GM12878 (cell line): ENCODE results near the gene PPP2R3A. TPM values are rescaled to one million over a fixed set of nuclear protein-coding genes. Genes with fewer than 3 reads are reported as not detected.

Source experiments
- ATAC-seq: fragments of 200-7000 bp; cut with Tn5 transposase; 3 replicates; pipeline ENCODE4 v1.9.1; 2020; ENCODE audit warnings: mild to moderate bottlenecking, moderate library complexity
- BruUV-seq: library from RNA; stranded (reverse); fragments of 400-500 nt; replicated peaks from 2 replicates; lab custom pipeline; 2021; lab: Mats Ljungman, UMichigan
- CTCF ChIA-PET: fragments of 300-600 bp; sonication (Branson Sonifier 250); formaldehyde crosslinking; extraction: SDS; loops from one replicate; lab custom pipeline; 2021; ENCODE audit warnings: inconsistent platforms; lab: Yijun Ruan, JAX
- POLR2A ChIA-PET: fragments of 350-600 bp; formaldehyde crosslinking; extraction: SDS; loops from one replicate; lab custom pipeline; 2021; ENCODE audit warnings: inconsistent platforms; lab: Charles Lee
- RAD21 ChIA-PET: fragments of 300-600 bp; sonication (Branson Sonifier 250); formaldehyde crosslinking; loops from one replicate; lab custom pipeline; 2023; ENCODE audit warnings: antibody characterized with exemption; ENCODE audit not compliant: unreplicated experiment; lab: Charles Lee
- SMC1A ChIA-PET: fragments of 300-600 bp; sonication (Branson Sonifier 250); formaldehyde crosslinking; loops from one replicate; lab custom pipeline; 2023; ENCODE audit not compliant: unreplicated experiment, uncharacterized antibody; lab: Charles Lee
- DNase-seq: peaks from one replicate; pipeline ENCODE4 v3.0.0-alpha.2; 2011; ENCODE audit warnings: low read depth, low spot score
- FAIRE-seq: peaks from 3 replicates; lab custom pipeline; 2011; peaks lifted over from hg19 to GRCh38; lab: Jason Lieb, UNC
- H2AFZ ChIP-seq: 2 replicates; pipeline ENCODE4 v1.6.0; 2011; ENCODE audit warnings: low read depth, low read length, control low read depth; ENCODE audit not compliant: control insufficient read depth
- H3K27ac ChIP-seq: 2 replicates; pipeline ENCODE4 v1.5.1; 2011; ENCODE audit warnings: control low read depth; ENCODE audit not compliant: control insufficient read depth, insufficient read depth
- H3K27me3 ChIP-seq, 2 experiments: replicated peaks in 1 of 2; 2 replicates each; pipeline versions ENCODE4 v1.6.0 to v1.6.1; 2011; ENCODE audit warnings: low read length in 1 of 2; ENCODE audit not compliant: control insufficient read depth in 2 of 2, insufficient read depth in 2 of 2
- H3K36me3 ChIP-seq, 2 experiments: 2 replicates each; pipeline ENCODE4 v1.5.1; 2011; ENCODE audit warnings: low read length in 1 of 2; ENCODE audit not compliant: control insufficient read depth in 2 of 2, insufficient read depth in 2 of 2
- H3K4me1 ChIP-seq: 2 replicates; pipeline ENCODE4 v1.6.1; 2011; ENCODE audit warnings: mild to moderate bottlenecking, low read length, moderate library complexity, mixed read lengths; ENCODE audit not compliant: control insufficient read depth, insufficient read depth
- H3K4me2 ChIP-seq: 2 replicates; pipeline ENCODE4 v1.6.0; 2011; ENCODE audit warnings: control low read depth; ENCODE audit not compliant: control insufficient read depth, insufficient read depth
- H3K4me3 ChIP-seq: fragments of 200-600 bp; sonication (generic); 2 replicates; pipeline ENCODE4 v1.5.1; 2016
- H3K79me2 ChIP-seq: 2 replicates; pipeline ENCODE4 v1.6.0; 2011; ENCODE audit warnings: low read length; ENCODE audit not compliant: control insufficient read depth, insufficient read depth
- H3K9ac ChIP-seq: 2 replicates; pipeline ENCODE4 v1.8.0; 2011; ENCODE audit warnings: low read length, control low read depth, mixed read lengths; ENCODE audit not compliant: control insufficient read depth, insufficient read depth
- H3K9me3 ChIP-seq: replicated peaks from 3 replicates; pipeline ENCODE4 v1.5.1; 2011; ENCODE audit warnings: mild to moderate bottlenecking, low read length; ENCODE audit not compliant: control insufficient read depth, insufficient read depth
- H4K20me1 ChIP-seq: 2 replicates; pipeline ENCODE4 v1.6.0; 2011; ENCODE audit not compliant: control insufficient read depth, insufficient read depth
- BCLAF1 ChIP-seq: fragments of 450-650 bp; IDR thresholded peaks from 2 replicates; pipeline ENCODE4 v1.6.1; 2017; ENCODE audit warnings: antibody characterized with exemption, mild to moderate bottlenecking, moderate library complexity
- KLF5 ChIP-seq: fragments of 450-650 bp; IDR thresholded peaks from 2 replicates; pipeline ENCODE4 v1.6.1; 2014; ENCODE audit warnings: mild to moderate bottlenecking; ENCODE audit not compliant: partially characterized antibody
- MEF2A ChIP-seq: IDR thresholded peaks from 2 replicates; pipeline ENCODE4 v1.6.1; 2011; ENCODE audit warnings: low read depth, mild to moderate bottlenecking, low read length, moderate library complexity; ENCODE audit not compliant: insufficient read depth
- MYC ChIP-seq: IDR thresholded peaks from 2 replicates; pipeline ENCODE4 v1.6.1; 2011; ENCODE audit warnings: mild to moderate bottlenecking, low read length, moderate library complexity, inconsistent platforms; ENCODE audit not compliant: insufficient read depth, insufficient replicate concordance, insufficient read length, severe bottlenecking
- POLR2A ChIP-seq: IDR thresholded peaks from 2 replicates; pipeline ENCODE4 v1.6.1; 2011; ENCODE audit warnings: low read depth, mild to moderate bottlenecking, low read length
- WGBS: methylation state at CpG from one replicate; pipeline ENCODE4 v1.1.6; 2016; ENCODE audit warnings: low lambda C conversion rate; ENCODE audit not compliant: insufficient replicate concordance, insufficient coverage; ENCODE audit errors: missing lambda C conversion rate; 5-methylcytosine and 5-hydroxymethylcytosine counted together
- in situ Hi-C: fragments of 300-500 bp; cut with MboI; formaldehyde crosslinking; loops from 9 replicates; pipeline ENCODE4 v1.14.3; 2018; ENCODE audit warnings: mixed read lengths
- intact Hi-C: fragments of 100-400 bp; cut with micrococcal nuclease; formaldehyde crosslinking; loops from one replicate; pipeline ENCODE4 v1.14.2; 2022; ENCODE audit not compliant: unreplicated experiment
- polyA plus RNA-seq, 11 experiments: library from polyadenylated mRNA; depleted of rRNA in 4 of 11; unstranded in 6 of 11; stranded (reverse) in 5 of 11; fragments of >200 nt; fragmentation: Nextera tagmentation in 4 of 11; fragmentation: Illumina TruSeq in 1 of 11; extraction: Ambion mirVana in 4 of 11; extraction: Trizol in 1 of 11; gene quantifications; 1 replicate in 1 of 11; 2 replicates in 10 of 11; pipeline versions ENCODE4 v1.2.1 to v1.2.3, GENCODE V29; 2011 to 2016; ENCODE audit warnings: inconsistent platforms in 2 of 11, missing spikeins in 2 of 11, low read depth in 1 of 11
- total RNA-seq, 4 experiments: library from RNA; depleted of rRNA in 3 of 4; stranded (reverse); fragments of >200 nt in 3 of 4; fragmentation: Illumina TruSeq in 1 of 4; extraction: Trizol in 1 of 4; gene quantifications; 2 replicates each; pipeline versions ENCODE4 v1.2.1 to v1.2.3, GENCODE V29; 2013 to 2021
- TF ChIP-seq, protein P1 (sequence below): IDR thresholded peaks from 2 replicates; pipeline ENCODE4 v1.6.1; 2011; ENCODE audit warnings: low read depth, mild to moderate bottlenecking, low read length, moderate library complexity, borderline replicate concordance; ENCODE audit errors: extremely low read depth

Gene PPP2R3A
- total and polyA plus RNA-seq, 10 of the 15 experiments (the other 5 are each of a cell fraction or from before 2014, with no cell fraction given): under 0.01 to 0.16 (median 0.06) TPM; not detected in 5

GRCh38 chr3:135944831-135945230 is 20.7 kb upstream of the PPP2R3A start:
- H3K27ac ChIP-seq: no peak overlapping the region
- H3K4me1 ChIP-seq: no peaks in the 10 kb centered on the region
- no peaks in the 10 kb centered on the region for H4K20me1 ChIP-seq
- H3K9ac ChIP-seq: no peak overlapping the region
- ChIA-PET POLR2A (no interaction called here), SMC1A (no interaction called here), CTCF (no interaction called here), RAD21 (no interaction called here)
- intact Hi-C loops: no loop called here
- H3K9me3 ChIP-seq: no peaks in the 10 kb centered on the region; the same call in 2 of the 3 replicates
- ATAC-seq (no peak), DNase-seq (no peak), FAIRE-seq (no peak)
- no peak overlapping the region for H3K4me3 ChIP-seq
- no peak overlapping the region for H2AFZ ChIP-seq
- no peak for TF ChIP-seq MEF2A
- TF ChIP-seq MYC: no peak
- TF ChIP-seq BCLAF1: no peak
- TF ChIP-seq POLR2A: no peak
- TF ChIP-seq, protein P1, sequence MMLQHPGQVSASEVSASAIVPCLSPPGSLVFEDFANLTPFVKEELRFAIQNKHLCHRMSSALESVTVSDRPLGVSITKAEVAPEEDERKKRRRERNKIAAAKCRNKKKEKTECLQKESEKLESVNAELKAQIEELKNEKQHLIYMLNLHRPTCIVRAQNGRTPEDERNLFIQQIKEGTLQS: no peak
- TF ChIP-seq KLF5: no peak
- in situ Hi-C loops: no loop called here
- WGBS: 8% methylated on average over 2 of the region's 2 CpGs
- H3K27me3 ChIP-seq: no peaks in the 10 kb centered on the region
- BruUV-seq: no TSS peak
- H3K4me2 ChIP-seq: no peak overlapping the region
- no peaks in the 10 kb centered on the region for H3K36me3 ChIP-seq
- H3K79me2 ChIP-seq: no peaks in the 10 kb centered on the region
